HEK293 (cell line): Measurements from ENCODE around the gene TACC2.

Experiments used
- CTCF ChIA-PET: fragments of 350-600 bp; formaldehyde crosslinking; extraction: SDS; loops from one replicate; lab custom pipeline; 2021; ENCODE audit warnings: antibody characterized with exemption; lab: Yijun Ruan, JAX
- POLR2A ChIA-PET: fragments of 300-600 bp; formaldehyde crosslinking; extraction: SDS; loops from one replicate; lab custom pipeline; 2020; ENCODE audit warnings: antibody characterized with exemption, inconsistent platforms; lab: Yijun Ruan, JAX
- H3K27ac ChIP-seq: fragments of 200-500 bp; sonication (Bioruptor generic); 2 replicates; pipeline ENCODE4 v1.5.1; 2014; ENCODE audit warnings: low read depth, low read length, control low read depth, inconsistent platforms; ENCODE audit errors: extremely low read depth
- H3K36me3 ChIP-seq, 2 experiments: fragments of 200-500 bp in 1 of 2; sonication (Bioruptor generic) in 1 of 2; 1 replicate in 1 of 2; 2 replicates in 1 of 2; pipeline ENCODE4 v1.5.1; 2014 to 2017; ENCODE audit warnings: inconsistent platforms in 2 of 2, low read length in 2 of 2; ENCODE audit not compliant: control insufficient read depth in 2 of 2, insufficient read depth in 1 of 2
- H3K4me1 ChIP-seq: fragments of 200-500 bp; sonication (Bioruptor generic); 2 replicates; pipeline ENCODE4 v1.5.1; 2014; ENCODE audit warnings: mild to moderate bottlenecking, low read length, inconsistent platforms; ENCODE audit not compliant: control insufficient read depth, insufficient read depth
- H3K4me3 ChIP-seq: 2 replicates; pipeline ENCODE4 v1.5.1; 2011; ENCODE audit warnings: low read depth, mild to moderate bottlenecking, control low read depth, low read length, moderate library complexity
- H3K9me3 ChIP-seq: fragments of 200-500 bp; sonication (Bioruptor generic); 2 replicates; pipeline ENCODE4 v1.5.1; 2014; ENCODE audit warnings: low read depth, low read length, inconsistent platforms; ENCODE audit not compliant: control insufficient read depth, insufficient read depth
- BCL11B ChIP-seq: fragments of 450-650 bp; formaldehyde crosslinking; IDR thresholded peaks from 2 replicates; pipeline ENCODE4 v1.5.1; 2016; ENCODE audit warnings: low read depth, missing biosample characterization, missing genetic modification characterization
- GLIS2 ChIP-seq: fragments of 450-650 bp; formaldehyde crosslinking; IDR thresholded peaks from 2 replicates; pipeline ENCODE4 v1.5.1; 2016; ENCODE audit warnings: missing biosample characterization, missing genetic modification characterization
- PBX3 ChIP-seq: sonication (generic); formaldehyde crosslinking; IDR thresholded peaks from 2 replicates; pipeline ENCODE4 v1.8.1; 2022; ENCODE audit warnings: mild to moderate bottlenecking, moderate library complexity, missing genetic modification reagents
- REPIN1 ChIP-seq: fragments of 450-650 bp; formaldehyde crosslinking; IDR thresholded peaks from 2 replicates; pipeline ENCODE4 v1.5.1; 2017; ENCODE audit warnings: missing biosample characterization, missing genetic modification characterization, low read depth
- ZBTB17 ChIP-seq: fragments of 450-650 bp; formaldehyde crosslinking; IDR thresholded peaks from 2 replicates; pipeline ENCODE4 v1.5.1; 2016; ENCODE audit warnings: missing biosample characterization, missing genetic modification characterization
- ZBTB48 ChIP-seq: fragments of 450-650 bp; formaldehyde crosslinking; IDR thresholded peaks from 2 replicates; pipeline ENCODE4 v1.5.1; 2016; ENCODE audit warnings: missing biosample characterization, missing genetic modification characterization
- ZNF121 ChIP-seq: fragments of 450-650 bp; formaldehyde crosslinking; IDR thresholded peaks from 2 replicates; pipeline ENCODE4 v1.5.1; 2016; ENCODE audit warnings: missing biosample characterization, missing genetic modification characterization
- ZNF16 ChIP-seq: fragments of 450-650 bp; formaldehyde crosslinking; IDR thresholded peaks from 2 replicates; pipeline ENCODE4 v1.5.1; 2016; ENCODE audit warnings: low read depth, missing biosample characterization, missing genetic modification characterization
- ZNF24 ChIP-seq: fragments of 450-650 bp; formaldehyde crosslinking; IDR thresholded peaks from 2 replicates; pipeline ENCODE4 v1.5.1; 2016; ENCODE audit warnings: missing biosample characterization, missing genetic modification characterization
- ZNF26 ChIP-seq: fragments of 450-650 bp; formaldehyde crosslinking; IDR thresholded peaks from 2 replicates; pipeline ENCODE4 v1.5.1; 2016; ENCODE audit warnings: missing biosample characterization, missing genetic modification characterization
- ZNF341 ChIP-seq: fragments of 450-650 bp; formaldehyde crosslinking; IDR thresholded peaks from 2 replicates; pipeline ENCODE4; 2016; ENCODE audit warnings: low read depth, missing biosample characterization, missing genetic modification characterization
- ZNF473 ChIP-seq: fragments of 450-650 bp; formaldehyde crosslinking; IDR thresholded peaks from 2 replicates; pipeline ENCODE4 v1.5.1; 2017; ENCODE audit warnings: missing biosample characterization, missing genetic modification characterization
- ZNF513 ChIP-seq: fragments of 450-650 bp; IDR thresholded peaks from 2 replicates; pipeline ENCODE4 v1.5.1; 2018; ENCODE audit warnings: missing biosample characterization, missing genetic modification characterization
- ZNF514 ChIP-seq: fragments of 450-650 bp; formaldehyde crosslinking; IDR thresholded peaks from 2 replicates; pipeline ENCODE4 v1.5.1; 2016; ENCODE audit warnings: missing biosample characterization, missing genetic modification characterization
- ZNF791 ChIP-seq: fragments of 450-650 bp; formaldehyde crosslinking; IDR thresholded peaks from 2 replicates; pipeline ENCODE4 v1.5.1; 2016; ENCODE audit warnings: missing biosample characterization, missing genetic modification characterization
- ZSCAN18 ChIP-seq: fragments of 450-650 bp; formaldehyde crosslinking; IDR thresholded peaks from 2 replicates; pipeline ENCODE4 v1.5.1; 2016; ENCODE audit warnings: missing biosample characterization, missing genetic modification characterization

TACC2 gene

GRCh38 chr10:122168598-122169394 is 179.8 kb downstream of the TACC2 start:
- no peak overlapping the region for H3K4me3 ChIP-seq
- peaks cover 3% of the 10 kb centered on the region; the same call in 1 of the 2 replicates for H3K4me1 ChIP-seq
- H3K27ac ChIP-seq = no peak overlapping the region
- ChIA-PET POLR2A (no interaction called here), CTCF (no interaction called here)
- peak; percentile 74 for TF ChIP-seq ZNF341
- no peak for TF ChIP-seq REPIN1 (tag by site-specific recombination)
- no peak for TF ChIP-seq ZSCAN18 (tag by site-specific recombination)
- H3K36me3 ChIP-seq = no peaks in the 10 kb centered on the region
- H3K9me3 ChIP-seq = no peaks in the 10 kb centered on the region

- Histone ChIP-seq H3K4me1 (no peaks in the 10 kb centered on the region), H3K36me3 (no peaks in the 10 kb centered on the region), H3K27ac (no peak overlapping the region), H3K4me3 (no peak overlapping the region), H3K9me3 (no peaks in the 10 kb centered on the region)
- ChIA-PET CTCF (interaction anchor here (0.5 kb wide), 1 partner anchor 851 kb away, joined by 3 read pairs; no protein-coding TSS in a partner anchor), POLR2A (no interaction called here)
- TF ChIP-seq BCL11B (tag by site-specific recombination) (no peak), ZNF26 (tag by site-specific recombination) (no peak), ZNF16 (no peak), ZNF791 (no peak), ZNF473 (tag by site-specific recombination) (no peak), GLIS2 (tag by site-specific recombination) (no peak), PBX3 (CRISPR knock-in tag) (no peak), ZBTB17 (peak; percentile 34; the same call in 1 of the 2 replicates), ZNF513 (tag by site-specific recombination) (no peak), ZBTB48 (tag by site-specific recombination) (peak; percentile 22; the same call in 1 of the 2 replicates), ZNF24 (tag by site-specific recombination) (no peak)
Measured at GRCh38 chr10:122170802-122171201, 181.8 kb downstream of the TACC2 start.

GRCh38 chr10:122171302-122172075 is 182.5 kb downstream of the TACC2 start:
- H3K4me3 ChIP-seq = no peak overlapping the region
- H3K9me3 ChIP-seq = no peaks in the 10 kb centered on the region
- ChIA-PET CTCF (interaction anchor here (0.5 kb wide), 1 partner anchor 850 kb away, joined by 3 read pairs; no protein-coding TSS in a partner anchor), POLR2A (no interaction called here)
- TF ChIP-seq ZNF514 (no peak), ZBTB17 (0 out of 2 replicates have a peak, but pooled peaks have one; percentile 5), ZNF121 (tag by site-specific recombination) (no peak)
- no peaks in the 10 kb centered on the region for H3K36me3 ChIP-seq
- H3K27ac ChIP-seq = no peak overlapping the region
- no peaks in the 10 kb centered on the region for H3K4me1 ChIP-seq
